Ovary (tissue), 9 donors: ENCODE measurements around the gene PRKG1. TPM values are rescaled to one million over a fixed set of nuclear protein-coding genes. Genes with fewer than 3 reads are reported as not detected.

Experiments
- DNase-seq, 5 donors: peaks; one replicate each; pipeline ENCODE4 v3.0.0-alpha.2; 2019 to 2020
- H3K27ac ChIP-seq, 2 donors: fragments of 200-600 bp; one replicate each; pipeline versions ENCODE4 v1.5.1 to v1.8.0; 2019 to 2022
- H3K27me3 ChIP-seq: fragments of 200-600 bp; one replicate; pipeline ENCODE4 v1.8.0; 2022
- H3K36me3 ChIP-seq: fragments of 200-600 bp; sonication (generic); one replicate; pipeline ENCODE4 v1.5.1; 2019
- H3K4me1 ChIP-seq: one replicate; pipeline ENCODE4 v1.8.1; 2013; ENCODE audit warnings: mild to moderate bottlenecking, moderate library complexity; ENCODE audit not compliant: insufficient read depth
- H3K4me3 ChIP-seq: fragments of 200-600 bp; sonication (generic); one replicate; pipeline ENCODE4 v1.5.1; 2017
- H3K9me3 ChIP-seq, 2 donors: fragments of 200-600 bp in 1 of 2; sonication (generic) in 1 of 2; one replicate each; pipeline versions ENCODE4 v1.5.1 to v1.8.1; 2013 to 2019; ENCODE audit warnings: mild to moderate bottlenecking in 1 of 2, moderate library complexity in 1 of 2
- EP300 ChIP-seq: sonication (generic); formaldehyde crosslinking; IDR thresholded peaks from one replicate; pipeline ENCODE4 v1.6.1; 2017; ENCODE audit warnings: antibody characterized with exemption
- POLR2A ChIP-seq: fragments of 450-650 bp; IDR thresholded peaks from one replicate; pipeline ENCODE4 v1.6.1; 2017; ENCODE audit warnings: antibody characterized with exemption, mild to moderate bottlenecking, moderate library complexity
- WGBS, 3 donors: extraction: QIAGEN DNeasy Blood & Tissue Kit in 1 of 3; methylation state at CpG; one replicate each; pipeline versions ENCODE4 v1.1.5 to v1.1.7; 2013 to 2017; 5-methylcytosine and 5-hydroxymethylcytosine counted together
- intact Hi-C, 4 donors: fragments of 100-400 bp; cut with DNase I; formaldehyde crosslinking; loops; one replicate each; pipeline versions ENCODE4 v1.11.0 to v1.15.1; 2022 to 2023
- polyA plus RNA-seq, 2 donors: library from polyadenylated mRNA; stranded (reverse); fragments of 200-250 nt in 1 of 2; fragments of 350-450 nt in 1 of 2; fragmentation: Illumina TruSeq in 1 of 2; extraction: RNeasy Lipid Tissue Mini Kit (QIAGEN cat#74804) in 1 of 2; gene quantifications; one replicate each; pipeline ENCODE4 v1.2.3, GENCODE V29; 2013 to 2014
- total RNA-seq, 7 donors: library from RNA; depleted of rRNA in 2 of 7; stranded (reverse); fragments of >200 nt in 2 of 7; fragmentation: NEBNext Ultra II Directional in 3 of 7; extraction: Animal tissue kit (Norgen Biotek cat#: 25700) in 3 of 7; gene quantifications; one replicate each; pipeline versions ENCODE4 v1.1.0 to v1.2.4, GENCODE V29; 2016 to 2023
- TF ChIP-seq, protein P1 (sequence below), 3 donors: fragments of 450-650 bp in 2 of 3; fragments of 200-600 bp in 1 of 3; IDR thresholded peaks; one replicate each; pipeline versions ENCODE4 v1.5.1 to v1.8.0; 2016 to 2022; ENCODE audit warnings: antibody characterized with exemption in 3 of 3, mild to moderate bottlenecking in 1 of 3
- donor health status: DM: no; HTN: no; CAD: no; lungs with moderate emphysema.
- donor health status: DM: no; HTN: no; CAD: no.
- donor health status: Bipolar disorder and iron deficiency.
- donor health status: DM: yes; HTN: yes; CAD: no.
- donor health status: DM: no; HTN: no; CAD: no.
- donor health status: DM: yes; HTN: yes; CAD: no.

PRKG1 gene
- total and polyA plus RNA-seq, 9 donors = 2.8 to 21.1 (median 15.7) TPM

DNA sequence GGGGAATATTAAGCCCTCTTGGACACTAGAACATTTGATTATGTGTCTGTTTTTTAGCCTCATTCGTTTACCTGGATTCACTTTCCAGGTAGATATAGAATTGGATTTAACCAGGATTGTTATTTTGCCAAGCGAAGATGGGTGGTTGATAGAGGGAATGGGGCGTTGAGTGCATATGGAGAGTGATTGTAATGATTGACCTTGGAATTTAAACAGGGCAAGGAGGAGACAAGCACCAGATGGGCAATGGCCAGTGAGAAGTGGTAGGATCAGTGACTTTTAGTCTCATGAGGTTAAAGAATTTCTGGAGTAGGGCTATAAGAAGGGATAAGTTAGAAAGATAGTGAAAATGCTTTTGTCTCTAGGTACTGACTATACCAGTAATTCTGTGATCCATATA is 836.3 kb downstream of the PRKG1 start:
- peaks cover 1% of the 10 kb centered on the region for H3K4me1 ChIP-seq
- WGBS, 3 donors = 79 to 81% (median 79%) methylated on average over 3 of the region's 3 CpGs
- intact Hi-C loops = no loop called here
- H3K27me3 ChIP-seq = no peaks in the 10 kb centered on the region
- no peak for TF ChIP-seq EP300
- TF ChIP-seq POLR2A = no peak
- TF ChIP-seq, protein P1, sequence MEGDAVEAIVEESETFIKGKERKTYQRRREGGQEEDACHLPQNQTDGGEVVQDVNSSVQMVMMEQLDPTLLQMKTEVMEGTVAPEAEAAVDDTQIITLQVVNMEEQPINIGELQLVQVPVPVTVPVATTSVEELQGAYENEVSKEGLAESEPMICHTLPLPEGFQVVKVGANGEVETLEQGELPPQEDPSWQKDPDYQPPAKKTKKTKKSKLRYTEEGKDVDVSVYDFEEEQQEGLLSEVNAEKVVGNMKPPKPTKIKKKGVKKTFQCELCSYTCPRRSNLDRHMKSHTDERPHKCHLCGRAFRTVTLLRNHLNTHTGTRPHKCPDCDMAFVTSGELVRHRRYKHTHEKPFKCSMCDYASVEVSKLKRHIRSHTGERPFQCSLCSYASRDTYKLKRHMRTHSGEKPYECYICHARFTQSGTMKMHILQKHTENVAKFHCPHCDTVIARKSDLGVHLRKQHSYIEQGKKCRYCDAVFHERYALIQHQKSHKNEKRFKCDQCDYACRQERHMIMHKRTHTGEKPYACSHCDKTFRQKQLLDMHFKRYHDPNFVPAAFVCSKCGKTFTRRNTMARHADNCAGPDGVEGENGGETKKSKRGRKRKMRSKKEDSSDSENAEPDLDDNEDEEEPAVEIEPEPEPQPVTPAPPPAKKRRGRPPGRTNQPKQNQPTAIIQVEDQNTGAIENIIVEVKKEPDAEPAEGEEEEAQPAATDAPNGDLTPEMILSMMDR (IDR thresholded peaks at IDR 0.05) = no peak
- no peaks in the 10 kb centered on the region for H3K9me3 ChIP-seq
- H3K4me3 ChIP-seq = no peak overlapping the region
- no peak for DNase-seq
- no peak overlapping the region for H3K27ac ChIP-seq
- H3K36me3 ChIP-seq = no peaks in the 10 kb centered on the region

DNA sequence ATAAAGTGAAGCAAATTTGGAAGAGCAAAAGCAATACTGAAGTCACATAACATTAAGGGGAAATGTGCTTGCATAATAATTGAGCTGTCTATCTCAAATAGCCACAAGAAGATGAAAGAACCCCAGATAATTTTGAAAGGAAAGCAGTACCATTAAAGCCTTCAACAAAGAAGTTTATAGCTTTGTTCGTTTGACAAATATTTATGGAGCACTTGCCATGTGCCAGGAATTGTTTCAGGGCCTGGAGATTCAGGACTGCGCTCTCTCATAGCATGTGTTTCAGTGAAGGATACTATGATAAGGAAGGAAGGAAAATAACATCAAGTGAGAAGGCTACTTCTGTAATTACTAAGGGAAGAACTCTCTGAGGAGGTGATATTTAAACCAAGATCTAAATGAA is 837.4 kb downstream of the PRKG1 start:
- TF ChIP-seq, protein P1 (IDR thresholded peaks at IDR 0.05) = no peak
- no peak for TF ChIP-seq POLR2A
- no peak for TF ChIP-seq EP300
- peaks cover 1% of the 10 kb centered on the region for H3K4me1 ChIP-seq
- no peaks in the 10 kb centered on the region for H3K36me3 ChIP-seq
- H3K27me3 ChIP-seq = no peaks in the 10 kb centered on the region
- intact Hi-C loops = no loop called here
- H3K4me3 ChIP-seq = no peak overlapping the region
- no peak for DNase-seq
- H3K9me3 ChIP-seq = no peaks in the 10 kb centered on the region
- WGBS, 3 donors = 26 to 42% (median 31%) methylated on average over 2 of the region's 2 CpGs
- peak overlapping the region in 1 of 2 donors; percentile 13 for H3K27ac ChIP-seq

DNA sequence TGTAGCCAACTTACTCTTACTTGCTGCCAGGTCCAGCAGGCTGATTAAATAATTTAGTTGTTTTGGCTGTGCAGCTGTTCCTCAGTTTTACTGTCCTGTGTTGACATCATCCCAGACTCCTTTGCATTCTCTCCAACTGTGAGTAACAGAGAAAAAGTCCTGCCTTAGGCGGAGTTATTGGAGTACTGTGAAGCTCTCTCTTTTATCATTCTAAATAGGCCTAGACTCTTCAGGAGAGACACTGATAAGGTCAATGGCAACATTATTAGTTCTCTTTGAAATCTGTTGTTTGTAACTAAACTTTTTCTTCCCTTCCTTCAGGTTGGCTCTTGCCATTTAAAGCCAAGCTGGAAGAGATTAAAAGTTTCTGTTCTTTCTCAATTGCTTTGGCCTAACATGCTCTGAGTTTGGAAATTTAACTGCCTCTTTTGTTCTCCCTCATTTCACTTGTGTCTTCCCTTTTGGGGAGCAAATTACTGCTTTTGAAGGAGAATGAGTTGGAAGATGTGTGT is 840.8 kb downstream of the PRKG1 start:
- Histone ChIP-seq H3K27me3 (no peaks in the 10 kb centered on the region), H3K4me1 (peaks cover 3% of the 10 kb centered on the region), H3K27ac (no peak overlapping the region), H3K36me3 (no peaks in the 10 kb centered on the region), H3K9me3 (no peaks in the 10 kb centered on the region), H3K4me3 (no peak overlapping the region)
- 56 to 72% (median 56%) methylated on average over 1 of the region's 1 CpG for WGBS, 3 donors
- intact Hi-C loops = no loop called here
- DNase-seq = no peak
- no peak for TF ChIP-seq POLR2A
- TF ChIP-seq, protein P1 (IDR thresholded peaks at IDR 0.05) = no peak
- TF ChIP-seq EP300 = no peak

DNA sequence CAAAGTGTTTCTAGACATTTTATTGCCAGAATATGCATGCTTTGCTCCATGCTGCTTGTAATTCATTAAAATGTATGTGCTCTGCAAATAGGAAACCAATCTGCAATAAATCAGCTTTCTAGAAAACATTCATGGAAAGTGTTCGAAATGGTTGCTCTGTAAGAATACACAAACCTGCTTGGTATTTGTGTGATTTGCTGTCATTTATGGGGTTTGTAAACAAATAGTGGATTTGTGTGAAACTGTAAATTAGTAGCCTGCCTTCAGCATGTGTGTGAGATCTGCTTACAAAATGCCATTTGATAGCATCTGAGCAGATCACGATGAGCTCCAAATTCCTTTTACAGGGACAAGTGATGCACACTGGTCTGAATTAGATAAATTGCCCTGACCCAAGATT is 844.2 kb downstream of the PRKG1 start:
- Histone ChIP-seq H3K4me1 (peaks cover 3% of the 10 kb centered on the region), H3K9me3 (no peaks in the 10 kb centered on the region), H3K27me3 (no peaks in the 10 kb centered on the region), H3K27ac (no peak overlapping the region), H3K36me3 (no peaks in the 10 kb centered on the region), H3K4me3 (no peak overlapping the region)
- 46 to 54% (median 47%) methylated on average over 2 of the region's 2 CpGs for WGBS, 3 donors
- TF ChIP-seq POLR2A = no peak
- no peak for TF ChIP-seq EP300
- TF ChIP-seq, protein P1 (IDR thresholded peaks at IDR 0.05) = no peak
- no peak for DNase-seq
- intact Hi-C loops = no loop called here
